NB4 (cell line): ENCODE results near the gene RSF1.

ENCODE experiments used
- DNase-seq: peaks from one replicate; pipeline ENCODE4 v3.0.0; 2010; ENCODE audit warnings: low read depth
- H3K4me3 ChIP-seq: one replicate; pipeline ENCODE4 v1.5.1; 2011; ENCODE audit warnings: mild to moderate bottlenecking, low read depth, low read length, moderate library complexity
- CTCF ChIP-seq: IDR thresholded peaks from one replicate; pipeline ENCODE4 v1.5.1; 2012; ENCODE audit warnings: low read depth, low read length
- MAX ChIP-seq: IDR thresholded peaks from 2 replicates; pipeline ENCODE4 v1.6.1; 2011; ENCODE audit warnings: low read depth, low read length
- MYC ChIP-seq: IDR thresholded peaks from 2 replicates; pipeline ENCODE4 v1.6.1; 2011; ENCODE audit warnings: low read depth, low read length
- POLR2A ChIP-seq: IDR thresholded peaks from 2 replicates; pipeline ENCODE4 v1.6.1; 2011; ENCODE audit warnings: mild to moderate bottlenecking; ENCODE audit not compliant: insufficient read length; ENCODE audit errors: extremely low read depth

RSF1 gene

GRCh38 chr11:77732143-77732542, 88.4 kb downstream of the RSF1 start:
- H3K4me3 ChIP-seq, result no peak overlapping the region
- DNase-seq, result no peak
- TF ChIP-seq MAX (no peak), MYC (no peak), CTCF (no peak), POLR2A (no peak)

GRCh38 chr11:77730789-77731188, 89.7 kb downstream of the RSF1 start:
- no peak overlapping the region for H3K4me3 ChIP-seq
- TF ChIP-seq MYC (no peak), CTCF (no peak), MAX (no peak), POLR2A (no peak)
- no peak for DNase-seq

GRCh38 chr11:77729063-77729462, 91.5 kb downstream of the RSF1 start:
- no peak for TF ChIP-seq MYC
- TF ChIP-seq CTCF, result no peak
- no peak overlapping the region for H3K4me3 ChIP-seq
- DNase-seq, result no peak

GRCh38 chr11:77728203-77728786, 92.2 kb downstream of the RSF1 start:
- TF ChIP-seq MYC, result no peak
- no peak for TF ChIP-seq MAX
- no peak for TF ChIP-seq POLR2A
- TF ChIP-seq CTCF, result no peak
- no peak overlapping the region for H3K4me3 ChIP-seq
- DNase-seq, result no peak

- no peak overlapping the region for H3K4me3 ChIP-seq
- no peak for TF ChIP-seq POLR2A
- TF ChIP-seq MAX, result no peak
- DNase-seq, result no peak
Measured at GRCh38 chr11:77726524-77726923, 94.0 kb downstream of the RSF1 start.

- TF ChIP-seq POLR2A (no peak), MYC (no peak), CTCF (no peak), MAX (no peak)
- no peak overlapping the region for H3K4me3 ChIP-seq
- DNase-seq, result no peak
Measured at GRCh38 chr11:77725433-77725832, 95.1 kb downstream of the RSF1 start.
